ENCODE results near the gene CIC.

Gene CIC

GRCh38 chr19:42268704-42269477 is at the start of gene CIC:
CIC (plus strand) TSS chr19:42269252; CDS start chr19:42271784, 2,532 bp downstream.
- DNase-seq: peak; percentile 92 to 100

- peak; percentile 85 to 93 for DNase-seq
Measured at GRCh38 chr19:42219812-42220750, 49.0 kb upstream of the CIC start, which contains the start of gene ZNF526. ZNF526 (plus strand) TSS chr19:42220312; CDS start chr19:42224404, 4,092 bp downstream.

GRCh38 chr19:42220751-42221097 is 48.3 kb upstream of the CIC start:
- DNase-seq: no peak

GRCh38 chr19:42224940-42225717 is 43.9 kb upstream of the CIC start:
- DNase-seq: no peak

GRCh38 chr19:42225718-42226292 is 43.2 kb upstream of the CIC start:
- DNase-seq: no peak

GRCh38 chr19:42226886-42227285 is 42.2 kb upstream of the CIC start:
- DNase-seq: no peak

- no peak for DNase-seq
Measured at GRCh38 chr19:42228641-42229040, 40.4 kb upstream of the CIC start.

GRCh38 chr19:42229301-42229854 is 39.7 kb upstream of the CIC start:
- no peak for DNase-seq

GRCh38 chr19:42229855-42230351 is 39.1 kb upstream of the CIC start:
- no peak for DNase-seq

GRCh38 chr19:42230571-42230970 is 38.5 kb upstream of the CIC start:
- DNase-seq: no peak

- DNase-seq: no peak
Measured at GRCh38 chr19:42232435-42232834, 36.6 kb upstream of the CIC start.

GRCh38 chr19:42233106-42233505 is 35.9 kb upstream of the CIC start:
- no peak for DNase-seq

- DNase-seq: no peak
Measured at GRCh38 chr19:42233678-42234292, 35.3 kb upstream of the CIC start.

- DNase-seq: no peak
Measured at GRCh38 chr19:42234364-42234763, 34.7 kb upstream of the CIC start.

- DNase-seq: no peak
Measured at GRCh38 chr19:42235181-42235580, 33.9 kb upstream of the CIC start.

GRCh38 chr19:42239544-42240220 is 29.4 kb upstream of the CIC start:
- no peak for DNase-seq

GRCh38 chr19:42241279-42241678 is 27.8 kb upstream of the CIC start:
- no peak for DNase-seq

GRCh38 chr19:42242069-42242511 is 27.0 kb upstream of the CIC start:
- no peak for DNase-seq

- DNase-seq: peak; percentile 99
Measured at GRCh38 chr19:42242512-42243409, 26.3 kb upstream of the CIC start, which contains the start of gene GSK3A. GSK3A (minus strand) TSS chr19:42242602; CDS start chr19:42242465, 137 bp downstream.
